ENCODE results near the gene MYH11.
"Not testable (repeated sequence)": the region's sequence is repeated elsewhere in the genome, so short reads cannot be mapped to it uniquely, and the experiment has no call there.

The MYH11 gene

GRCh38 chr16:15810411-15810810 lies 46.4 kb downstream of the MYH11 start:
- no peak for DNase-seq (ENCODE audit: low spot score)
- TF ChIP-seq CTCF (conservative IDR thresholded peaks at IDR 0.05; ENCODE audit: low read depth): no peak
- POLR2A ChIA-PET (ENCODE audit: low non-redundant PET): no interaction called here
- no peak overlapping the region for H3K27ac ChIP-seq
- CTCF ChIA-PET: interaction anchor here (0.6 to 0.8 kb wide), 2 partner anchors 64 to 270 kb away, joined by 3 read pairs; no protein-coding TSS in a partner anchor

- DNase-seq (ENCODE audit: low spot score); H3K27ac ChIP-seq; POLR2A ChIA-PET (ENCODE audit: low non-redundant PET); CTCF ChIA-PET: not testable (repeated sequence)
Measured at GRCh38 chr16:15809297-15809696, 47.5 kb downstream of the MYH11 start.

GRCh38 chr16:15808071-15808470 lies 48.8 kb downstream of the MYH11 start:
- ChIA-PET CTCF (interaction anchor here (0.6 kb wide), 1 partner anchor 314 kb away, joined by 3 read pairs; no protein-coding TSS in a partner anchor), POLR2A (ENCODE audit: low non-redundant PET) (no interaction called here)
- no peak overlapping the region for H3K27ac ChIP-seq
- DNase-seq (ENCODE audit: low spot score): no peak
- TF ChIP-seq CTCF (conservative IDR thresholded peaks at IDR 0.05; ENCODE audit: low read depth): no peak

GRCh38 chr16:15807603-15808009 lies 49.2 kb downstream of the MYH11 start:
- CTCF ChIA-PET: interaction anchor here (2.5 kb wide), 1 partner anchor 14 kb away, joined by 9 read pairs; no protein-coding TSS in a partner anchor
- H3K27ac ChIP-seq: no peak overlapping the region
- DNase-seq (ENCODE audit: low spot score): no peak
- no peak for TF ChIP-seq CTCF (conservative IDR thresholded peaks at IDR 0.05; ENCODE audit: low read depth)
- POLR2A ChIA-PET (ENCODE audit: low non-redundant PET): no interaction called here

GRCh38 chr16:15803618-15804017 lies 53.2 kb downstream of the MYH11 start:
- TF ChIP-seq CTCF (conservative IDR thresholded peaks at IDR 0.05; ENCODE audit: low read depth): no peak
- DNase-seq (ENCODE audit: low spot score): no peak
- CTCF ChIA-PET: no interaction called here
- POLR2A ChIA-PET (ENCODE audit: low non-redundant PET): interaction anchor here (0.5 kb wide), 1 partner anchor 13 kb away, joined by 3 read pairs; no protein-coding TSS in a partner anchor
- H3K27ac ChIP-seq: no peak overlapping the region

- no peak overlapping the region for H3K27ac ChIP-seq
- no peak for DNase-seq (ENCODE audit: low spot score)
- ChIA-PET POLR2A (ENCODE audit: low non-redundant PET) (no interaction called here), CTCF (interaction anchor here (1.1 kb wide), 1 partner anchor 22 kb away, joined by 3 read pairs; no protein-coding TSS in a partner anchor)
- no peak for TF ChIP-seq CTCF (conservative IDR thresholded peaks at IDR 0.05; ENCODE audit: low read depth)
Measured at GRCh38 chr16:15799851-15800495, 56.9 kb downstream of the MYH11 start.

- no peak overlapping the region for H3K27ac ChIP-seq
- POLR2A ChIA-PET (ENCODE audit: low non-redundant PET): no interaction called here
- DNase-seq (ENCODE audit: low spot score): no peak
- no peak for TF ChIP-seq CTCF (conservative IDR thresholded peaks at IDR 0.05; ENCODE audit: low read depth)
- CTCF ChIA-PET: interaction anchor here (0.6 to 1.1 kb wide), 2 partner anchors 23 to 723 kb away, joined by 3 read pairs; no protein-coding TSS in a partner anchor
Measured at GRCh38 chr16:15798671-15799070, 58.2 kb downstream of the MYH11 start.

Measured in RWPE1 (cell line).